PC-9 (cell line): ENCODE measurements around the gene EVA1C. TPM values are rescaled to one million over a fixed set of nuclear protein-coding genes. Genes with fewer than 3 reads are reported as not detected.
"Not testable (repeated sequence)": the region's sequence is repeated elsewhere in the genome, so short reads cannot be mapped to it uniquely, and the experiment has no call there.

ENCODE experiments used
- BruUV-seq: library from RNA; stranded (reverse); fragments of 400-500 nt; replicated peaks from 2 replicates; lab custom pipeline; 2021; lab: Mats Ljungman, UMichigan
- CTCF ChIA-PET: fragments of 300-600 bp; sonication (Branson Sonifier 250); formaldehyde crosslinking; loops from one replicate; lab custom pipeline; 2022; ENCODE audit warnings: antibody characterized with exemption; lab: Charles Lee
- POLR2A ChIA-PET: fragments of 300-600 bp; sonication (Branson Sonifier 250); formaldehyde crosslinking; loops from one replicate; lab custom pipeline; 2022; ENCODE audit warnings: antibody characterized with exemption; ENCODE audit not compliant: unreplicated experiment; lab: Charles Lee
- DNase-seq, 2 experiments: peaks; one replicate each; pipeline versions ENCODE4 v3.0.0 to v3.0.0-alpha.2; 2015 to 2022; ENCODE audit warnings: mixed read lengths in 1 of 2
- H2AFZ ChIP-seq: fragments of 200-600 bp; sonication (generic); 2 replicates; pipeline ENCODE4 v1.8.1; 2017; ENCODE audit warnings: antibody characterized with exemption
- H3F3A ChIP-seq: fragments of 200-600 bp; sonication (generic); 2 replicates; pipeline ENCODE4 v1.8.1; 2017; ENCODE audit warnings: antibody characterized with exemption, mild to moderate bottlenecking, low read depth; ENCODE audit not compliant: insufficient read depth
- H3K27ac ChIP-seq: fragments of 200-600 bp; sonication (generic); 2 replicates; pipeline ENCODE4 v1.6.1; 2016; ENCODE audit warnings: mixed run types
- H3K27me3 ChIP-seq: fragments of 200-600 bp; sonication (generic); 2 replicates; pipeline ENCODE4 v1.6.1; 2016; ENCODE audit warnings: low read depth, mixed run types; ENCODE audit not compliant: insufficient read depth
- H3K36me3 ChIP-seq: fragments of 200-600 bp; sonication (generic); 2 replicates; pipeline ENCODE4 v1.6.1; 2016; ENCODE audit warnings: low read depth, mixed run types
- H3K4me1 ChIP-seq: fragments of 200-600 bp; sonication (generic); replicated peaks from 2 replicates; pipeline ENCODE4 v1.6.1; 2016; ENCODE audit warnings: mixed run types; ENCODE audit not compliant: insufficient read depth
- H3K4me2 ChIP-seq: fragments of 200-600 bp; sonication (generic); 2 replicates; pipeline ENCODE4 v1.6.1; 2017; ENCODE audit warnings: mixed run types
- H3K4me3 ChIP-seq: fragments of 200-600 bp; sonication (generic); 2 replicates; pipeline ENCODE4 v1.6.1; 2016; ENCODE audit warnings: mixed run types
- H3K79me2 ChIP-seq: fragments of 200-600 bp; sonication (generic); 2 replicates; pipeline ENCODE4 v1.6.1; 2017; ENCODE audit warnings: low read depth, mixed run types
- H3K9me2 ChIP-seq: fragments of 200-600 bp; sonication (generic); 2 replicates; pipeline ENCODE4 v1.8.1; 2017; ENCODE audit warnings: mild to moderate bottlenecking; ENCODE audit not compliant: insufficient read depth
- H3K9me3 ChIP-seq: fragments of 200-600 bp; sonication (generic); 2 replicates; pipeline ENCODE4 v1.8.1; 2016; ENCODE audit warnings: low read depth; ENCODE audit not compliant: insufficient read depth
- H4K20me1 ChIP-seq: fragments of 200-600 bp; sonication (generic); 2 replicates; pipeline ENCODE4 v1.8.1; 2017; ENCODE audit not compliant: insufficient read depth
- CTCF ChIP-seq: fragments of 200-600 bp; sonication (generic); conservative IDR thresholded peaks from 2 replicates; pipeline ENCODE4 v1.6.1; 2017; ENCODE audit warnings: mixed run types, antibody characterized with exemption, mild to moderate bottlenecking, moderate library complexity
- EZH2 ChIP-seq: fragments of 200-600 bp; sonication (generic); IDR thresholded peaks from 2 replicates; pipeline ENCODE4 v1.8.0; 2017; ENCODE audit warnings: antibody characterized with exemption, low read depth
- intact Hi-C: fragments of 100-400 bp; cut with micrococcal nuclease; formaldehyde crosslinking; loops from one replicate; pipeline ENCODE4 v1.10.0; 2022; ENCODE audit not compliant: unreplicated experiment
- total RNA-seq: library from RNA; stranded (reverse); gene quantifications from 2 replicates; pipeline ENCODE4 v1.2.3, GENCODE V29; 2021

Gene EVA1C
- total RNA-seq, 1 experiment from 2014 or later = 3.0 TPM

- ChIA-PET CTCF (no interaction called here), POLR2A (no interaction called here)
- no peaks in the 10 kb centered on the region for H3F3A ChIP-seq
- TF ChIP-seq EZH2 = no peak
- TF ChIP-seq CTCF = no peak
- DNase-seq = no peak
- no peak overlapping the region for H3K4me2 ChIP-seq
- H3K27ac ChIP-seq = no peak overlapping the region
- no peak overlapping the region for H3K4me3 ChIP-seq
- no peaks in the 10 kb centered on the region for H3K4me1 ChIP-seq
- intact Hi-C loops = no loop called here
- no peaks in the 10 kb centered on the region for H4K20me1 ChIP-seq
- H3K27me3 ChIP-seq = no peaks in the 10 kb centered on the region
- H3K9me2 ChIP-seq = no peaks in the 10 kb centered on the region
- H3K79me2 ChIP-seq = no peaks in the 10 kb centered on the region
- no peaks in the 10 kb centered on the region for H3K9me3 ChIP-seq
- no peak overlapping the region for H2AFZ ChIP-seq
- no TSS peak for BruUV-seq
- no peaks in the 10 kb centered on the region for H3K36me3 ChIP-seq
Measured at GRCh38 chr21:32539378-32539777, 126.9 kb downstream of the EVA1C start.

GRCh38 chr21:32543056-32543455 lies 130.6 kb downstream of the EVA1C start:
- H3K4me3 ChIP-seq, intact Hi-C loops, BruUV-seq, DNase-seq, H3F3A ChIP-seq, H3K4me1 ChIP-seq, H4K20me1 ChIP-seq, H3K4me2 ChIP-seq, H3K27ac ChIP-seq, H3K27me3 ChIP-seq, H3K9me3 ChIP-seq, CTCF ChIA-PET, H2AFZ ChIP-seq, H3K9me2 ChIP-seq, POLR2A ChIA-PET, H3K36me3 ChIP-seq, H3K79me2 ChIP-seq: not testable (repeated sequence)

- Histone ChIP-seq H3K27me3 (no peaks in the 10 kb centered on the region), H4K20me1 (no peaks in the 10 kb centered on the region), H3F3A (no peaks in the 10 kb centered on the region), H3K9me2 (no peaks in the 10 kb centered on the region), H3K4me2 (no peak overlapping the region), H3K9me3 (no peaks in the 10 kb centered on the region), H2AFZ (no peak overlapping the region), H3K4me3 (no peak overlapping the region), H3K27ac (no peak overlapping the region), H3K4me1 (no peaks in the 10 kb centered on the region), H3K79me2 (no peaks in the 10 kb centered on the region), H3K36me3 (no peaks in the 10 kb centered on the region)
- BruUV-seq = no TSS peak
- intact Hi-C loops = no loop called here
- ChIA-PET POLR2A (no interaction called here), CTCF (no interaction called here)
- DNase-seq = no peak
- TF ChIP-seq CTCF = no peak
Measured at GRCh38 chr21:32543975-32544374, 131.5 kb downstream of the EVA1C start.

GRCh38 chr21:32544697-32545096 lies 132.2 kb downstream of the EVA1C start:
- intact Hi-C loops = no loop called here
- CTCF ChIA-PET = no interaction called here
- no TSS peak for BruUV-seq

More at GRCh38 chr21:32544697-32545096, 132.2 kb downstream of the EVA1C start:
- no peaks in the 10 kb centered on the region for H3K27me3 ChIP-seq
- no peaks in the 10 kb centered on the region for H3K9me3 ChIP-seq
- H4K20me1 ChIP-seq = no peaks in the 10 kb centered on the region
- no peaks in the 10 kb centered on the region for H3K79me2 ChIP-seq
- DNase-seq = no peak
- H3K27ac ChIP-seq = no peak overlapping the region
- no peaks in the 10 kb centered on the region for H3K4me1 ChIP-seq
- H3K4me2 ChIP-seq = no peak overlapping the region
- no peak overlapping the region for H3K4me3 ChIP-seq
- H3K36me3 ChIP-seq = no peaks in the 10 kb centered on the region
- no peaks in the 10 kb centered on the region for H3F3A ChIP-seq
- POLR2A ChIA-PET = no interaction called here
- no peak overlapping the region for H2AFZ ChIP-seq
- no peak for TF ChIP-seq CTCF
- TF ChIP-seq EZH2 = no peak
- H3K9me2 ChIP-seq = no peaks in the 10 kb centered on the region
